ENCODE measurements around the gene BLOC1S1.

Gene BLOC1S1

GRCh38 chr12:55695349-55695748 lies 20.5 kb upstream of the BLOC1S1 start:
- DNase-seq: no peak

- DNase-seq: no peak
Measured at GRCh38 chr12:55696141-55696540, 19.7 kb upstream of the BLOC1S1 start.

DNA sequence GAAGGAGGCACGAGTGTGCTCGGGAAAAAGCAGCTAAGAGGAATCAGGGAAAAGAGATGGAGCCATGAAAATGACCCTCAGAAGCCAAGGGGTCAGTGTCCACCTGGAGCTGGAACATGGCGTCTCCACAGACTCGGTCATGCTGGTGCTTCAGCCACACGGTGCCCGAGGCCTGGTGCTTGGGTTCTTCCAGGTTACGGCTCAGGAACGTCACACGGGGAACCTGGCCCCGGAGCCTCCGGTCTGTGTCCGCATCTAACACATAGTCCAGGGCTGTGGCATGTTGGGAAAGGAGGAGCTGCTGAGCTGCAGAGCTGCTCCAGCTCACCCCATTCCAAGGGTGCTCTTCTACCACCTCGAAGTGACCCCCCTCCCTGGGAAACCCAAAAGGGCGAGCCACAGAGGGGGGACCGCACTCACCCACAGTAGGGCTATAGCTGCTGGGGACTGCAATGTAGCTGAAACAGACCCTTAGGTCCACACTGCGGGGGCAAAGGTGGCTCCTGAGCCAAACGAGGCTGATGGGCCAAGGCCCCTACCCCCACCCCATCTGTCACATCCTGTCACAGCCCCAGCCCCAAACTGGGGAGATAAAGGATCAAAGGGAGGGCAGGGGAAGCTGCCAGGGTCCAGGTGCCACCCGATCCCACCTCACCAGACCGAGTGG lies 18.9 kb upstream of the BLOC1S1 start:
- no peak for DNase-seq

DNA sequence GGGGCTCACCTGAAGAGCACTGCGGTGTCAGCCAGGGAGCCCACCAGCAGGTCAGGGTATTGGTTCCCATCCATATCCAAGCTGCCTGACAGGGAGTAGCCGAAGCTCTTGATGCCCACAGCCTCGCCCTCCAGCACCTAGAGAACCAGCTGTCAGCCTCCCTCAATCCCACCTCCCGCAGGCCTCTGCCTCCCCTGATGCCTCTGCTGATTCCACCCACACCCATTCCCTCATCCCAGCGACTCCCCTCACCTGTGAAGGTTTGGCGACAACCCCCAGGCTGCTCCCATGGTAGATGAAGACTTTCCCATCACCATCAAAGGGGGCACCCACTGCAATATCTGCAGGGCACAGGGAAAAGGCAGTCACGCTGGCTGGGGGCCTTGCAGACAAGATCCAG lies 18.2 kb upstream of the BLOC1S1 start:
- no peak for DNase-seq

GRCh38 chr12:55698241-55698955 lies 17.4 kb upstream of the BLOC1S1 start:
- DNase-seq: no peak

- DNase-seq: no peak
Measured at GRCh38 chr12:55698965-55699364, 16.9 kb upstream of the BLOC1S1 start.

DNA sequence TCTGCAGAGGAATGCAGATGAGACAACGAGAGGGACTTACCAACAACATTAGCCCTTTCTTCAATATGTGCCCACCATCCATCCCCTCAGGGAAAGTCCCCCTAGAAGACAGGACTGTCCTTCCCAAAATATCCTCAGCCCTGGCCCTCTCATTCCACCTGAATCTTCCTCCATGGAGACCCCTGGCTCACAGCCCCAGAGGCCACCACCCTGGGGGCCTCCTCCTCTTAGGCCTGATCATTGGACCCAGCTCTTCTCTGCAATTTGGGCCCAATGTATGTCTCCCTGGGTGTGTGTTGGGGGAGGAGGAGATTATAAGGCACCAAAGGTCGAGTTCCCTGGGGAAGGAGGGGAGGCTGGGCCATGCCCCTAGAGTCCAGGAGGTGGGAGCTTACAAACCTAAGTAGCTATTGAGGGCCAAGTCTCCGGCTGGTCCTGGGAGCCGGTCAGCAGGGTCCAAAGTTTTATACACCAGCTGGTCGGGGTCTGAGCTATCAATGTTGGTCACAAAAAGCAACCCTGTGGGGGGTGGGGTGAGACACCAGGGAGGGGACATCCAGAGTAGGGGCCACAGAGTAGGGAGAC lies 16.3 kb upstream of the BLOC1S1 start:
- no peak for DNase-seq

GRCh38 chr12:55700255-55701018 lies 15.4 kb upstream of the BLOC1S1 start:
- no peak for DNase-seq

GRCh38 chr12:55702861-55703260 lies 13.0 kb upstream of the BLOC1S1 start:
- DNase-seq: no peak

DNA sequence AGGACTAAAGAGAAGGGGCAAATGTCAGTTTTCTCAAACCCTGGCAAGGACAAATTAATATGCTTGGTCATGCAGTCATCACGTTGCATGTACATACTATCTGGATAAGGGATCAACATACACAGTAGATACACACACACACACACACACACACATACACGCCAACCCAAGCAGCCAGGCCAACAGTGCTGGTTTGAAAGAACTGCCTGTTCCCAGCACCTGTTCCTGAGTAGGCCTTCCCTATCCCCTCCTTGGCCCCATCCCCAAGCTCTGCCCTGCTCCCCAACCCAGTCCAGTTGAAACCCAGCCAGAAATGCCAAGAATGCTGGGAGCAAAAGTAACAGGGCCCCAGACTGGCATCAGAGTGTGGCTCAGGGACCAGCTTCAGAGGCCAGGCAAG lies 12.6 kb upstream of the BLOC1S1 start:
- no peak for DNase-seq

GRCh38 chr12:55703901-55704761 lies 11.7 kb upstream of the BLOC1S1 start:
- DNase-seq: no peak

DNA sequence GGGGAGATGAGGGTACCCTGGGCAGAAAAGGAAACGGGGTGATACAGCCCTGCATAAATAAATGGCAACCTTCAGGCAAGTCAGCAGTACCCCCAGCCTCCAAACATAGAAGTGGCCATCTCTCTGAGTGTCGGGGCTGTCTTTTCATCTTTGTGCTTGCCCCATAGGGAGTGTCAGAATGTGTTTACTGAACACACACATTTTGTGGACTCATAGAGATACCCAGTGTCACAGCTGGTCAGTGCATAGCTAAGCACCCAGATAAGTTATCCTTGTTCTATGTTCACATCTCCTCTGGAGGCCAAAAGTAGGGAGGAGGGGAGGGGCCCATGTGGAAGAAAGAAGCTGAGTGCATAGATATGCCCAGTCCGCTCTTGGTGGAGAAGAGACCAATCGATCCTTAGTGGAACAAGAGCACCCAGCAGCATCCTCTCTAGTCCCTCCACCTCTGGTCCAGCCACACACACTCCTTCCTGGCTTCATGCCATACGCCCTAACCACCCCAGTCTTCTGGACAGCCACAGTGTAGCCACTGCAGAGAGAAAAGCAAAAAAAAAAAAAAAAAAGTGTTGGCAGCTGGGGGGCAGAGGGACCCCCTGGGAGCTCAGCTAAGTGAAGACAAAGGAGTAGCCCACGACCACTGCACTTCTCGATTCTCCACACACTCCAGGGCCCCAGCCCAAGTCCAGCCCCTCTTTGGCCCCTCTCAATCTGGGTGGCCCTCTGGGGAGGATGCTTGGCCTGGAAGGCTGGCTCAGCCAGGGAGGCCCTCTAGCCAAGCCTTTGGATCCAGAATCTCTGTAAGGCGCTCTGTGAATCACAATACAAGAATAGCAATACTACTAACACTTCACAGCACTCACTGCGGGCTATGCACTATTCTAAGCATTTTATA lies 10.8 kb upstream of the BLOC1S1 start:
- no peak for DNase-seq

DNA sequence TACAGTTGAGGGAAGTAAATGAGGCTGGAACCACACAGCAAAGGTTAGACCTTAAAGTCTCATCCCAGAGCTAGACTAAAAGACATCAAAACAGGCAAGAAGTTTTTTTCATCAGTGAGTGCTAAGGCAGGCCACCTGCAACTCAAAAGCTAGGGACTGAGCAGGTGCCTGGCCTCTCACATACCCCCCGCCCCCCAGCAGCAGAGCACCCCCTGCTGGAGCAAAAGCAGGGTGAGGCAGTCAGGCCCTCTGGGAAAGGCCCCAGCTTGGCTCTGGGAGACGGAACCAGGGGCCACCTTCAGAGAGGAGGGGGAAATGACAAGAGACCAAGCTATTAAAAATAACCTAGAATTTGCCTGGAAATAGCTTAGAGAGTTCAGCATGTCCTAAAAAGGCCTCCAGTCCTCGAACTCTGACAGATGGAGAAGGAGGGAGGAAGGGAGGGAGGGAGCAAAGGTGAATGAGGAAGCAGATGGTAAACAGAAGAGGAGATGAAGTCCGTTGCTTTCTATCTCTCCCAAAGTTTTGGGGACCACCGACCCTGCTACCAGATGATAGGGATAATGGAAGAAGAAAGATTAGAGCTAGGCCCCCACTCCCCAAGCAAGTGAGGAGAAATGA lies 10.0 kb upstream of the BLOC1S1 start:
- no peak for DNase-seq

- no peak for DNase-seq
Measured at GRCh38 chr12:55706568-55707218, 9.2 kb upstream of the BLOC1S1 start.

DNA sequence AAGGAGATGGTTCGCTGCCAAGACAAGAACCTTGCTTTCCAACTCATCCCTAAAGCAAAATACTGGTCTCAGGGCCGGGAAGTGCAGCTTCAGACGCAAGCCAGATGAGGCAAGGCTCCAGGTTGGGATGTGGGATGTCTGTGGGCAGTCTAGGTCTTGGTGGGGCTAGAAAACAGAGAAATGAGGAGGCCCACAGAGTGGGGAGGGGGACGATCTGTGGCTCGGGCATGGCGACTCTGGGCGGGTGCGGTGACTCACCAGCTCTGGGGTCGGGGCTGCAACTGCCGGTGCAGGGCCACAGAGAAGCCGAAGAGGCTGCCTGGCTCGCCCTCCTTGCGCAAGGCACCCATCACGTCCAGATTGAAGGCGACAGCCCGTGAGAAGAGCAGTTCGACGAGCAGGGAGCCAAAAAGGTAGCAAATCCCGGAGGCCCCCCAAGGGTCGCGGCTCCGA lies 8.6 kb upstream of the BLOC1S1 start:
- no peak for DNase-seq

DNA sequence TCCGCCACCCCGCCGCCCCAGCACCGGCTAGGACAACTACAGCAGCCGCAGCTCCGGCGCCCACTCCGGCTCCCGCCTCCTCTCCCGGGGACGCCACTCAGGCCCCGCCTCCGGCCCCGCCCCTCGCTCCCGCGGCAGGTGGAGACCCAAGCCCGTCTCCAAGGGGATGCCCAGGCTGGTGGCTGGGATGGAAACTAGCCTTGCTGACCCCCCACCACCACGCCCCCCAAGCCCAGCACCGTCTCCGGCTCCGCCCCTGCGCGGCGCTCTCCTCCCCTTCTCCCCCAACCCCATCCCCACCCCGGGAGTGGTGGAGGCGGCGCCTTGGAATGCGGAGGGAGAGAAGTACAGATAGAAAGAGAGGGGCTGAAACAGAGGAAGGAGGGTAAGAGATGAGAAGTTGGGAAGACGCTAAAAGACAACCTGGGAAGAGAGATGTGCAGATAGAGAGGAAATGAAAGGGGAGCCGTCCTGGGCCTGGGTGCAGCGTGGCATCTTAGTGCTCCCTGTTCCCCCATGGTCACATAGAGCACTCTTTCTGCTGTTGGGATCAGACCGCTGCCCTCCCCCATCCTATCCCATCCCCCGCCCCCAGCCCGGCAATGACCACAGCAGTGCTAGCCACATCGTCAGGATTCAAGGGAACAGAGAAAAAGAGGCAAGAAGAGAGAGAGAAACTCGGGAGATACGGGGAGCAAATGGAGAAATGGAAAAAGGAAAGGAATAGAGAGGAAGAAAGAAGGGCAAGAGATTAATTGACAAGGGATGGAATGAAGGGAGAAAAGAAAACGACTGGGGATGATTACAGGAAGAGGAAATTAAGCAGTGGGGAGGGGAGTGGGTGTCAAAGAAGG lies 7.8 kb upstream of the BLOC1S1 start, which contains the start of gene ITGA7:
Gene ITGA7, minus strand, starts transcription at position 64 of the 854 bp plus-strand sequence. CDS start 222 bp downstream, outside the sequence.
- DNase-seq: no peak

- DNase-seq: no peak
Measured at GRCh38 chr12:55708695-55709233, 7.1 kb upstream of the BLOC1S1 start.

GRCh38 chr12:55711786-55712553 lies 3.9 kb upstream of the BLOC1S1 start:
- no peak for DNase-seq

All from fibroblast of upper back skin (primary cell).